Subcutaneous abdominal adipose tissue (tissue), 5 donors: ENCODE data around the gene CAP1.
"Not testable (repeated sequence)": the region's sequence is repeated elsewhere in the genome, so short reads cannot be mapped to it uniquely, and the experiment has no call there.

ENCODE experiments used
- H3K27ac ChIP-seq: one replicate; pipeline ENCODE4 v1.7.0; 2013; ENCODE audit warnings: low read depth, mild to moderate bottlenecking, inconsistent platforms, low read length, moderate library complexity
- H3K27me3 ChIP-seq, 5 donors: one replicate each; pipeline ENCODE4 v1.7.0; 2013; ENCODE audit warnings: low read length in 5 of 5, inconsistent platforms in 1 of 5; ENCODE audit not compliant: control insufficient read depth in 5 of 5, insufficient read depth in 4 of 5
- H3K36me3 ChIP-seq, 5 donors: one replicate each; pipeline ENCODE4 v1.7.0; 2013; ENCODE audit warnings: low read length in 5 of 5; ENCODE audit not compliant: control insufficient read depth in 5 of 5, insufficient read depth in 5 of 5
- H3K4me1 ChIP-seq, 5 donors: one replicate each; pipeline ENCODE4 v1.7.0; 2013; ENCODE audit warnings: low read length in 5 of 5, mild to moderate bottlenecking in 3 of 5, moderate library complexity in 1 of 5; ENCODE audit not compliant: control insufficient read depth in 5 of 5, insufficient read depth in 5 of 5
- H3K4me3 ChIP-seq, 5 donors: one replicate each; pipeline ENCODE4 v1.7.0; 2013; ENCODE audit warnings: low read length in 5 of 5, low read depth in 1 of 5
- H3K9ac ChIP-seq, 5 donors: one replicate each; pipeline ENCODE4 v1.7.0; 2013; ENCODE audit warnings: low read length in 5 of 5, mild to moderate bottlenecking in 4 of 5, moderate library complexity in 3 of 5
- H3K9me3 ChIP-seq, 5 donors: one replicate each; pipeline ENCODE4 v1.7.0; 2013; ENCODE audit warnings: low read length in 5 of 5; ENCODE audit not compliant: control insufficient read depth in 5 of 5
- donor health status: healthy.
- donor health status: healthy.
- donor health status: healthy.
- donor health status: healthy.
- donor health status: healthy.

Gene CAP1

DNA sequence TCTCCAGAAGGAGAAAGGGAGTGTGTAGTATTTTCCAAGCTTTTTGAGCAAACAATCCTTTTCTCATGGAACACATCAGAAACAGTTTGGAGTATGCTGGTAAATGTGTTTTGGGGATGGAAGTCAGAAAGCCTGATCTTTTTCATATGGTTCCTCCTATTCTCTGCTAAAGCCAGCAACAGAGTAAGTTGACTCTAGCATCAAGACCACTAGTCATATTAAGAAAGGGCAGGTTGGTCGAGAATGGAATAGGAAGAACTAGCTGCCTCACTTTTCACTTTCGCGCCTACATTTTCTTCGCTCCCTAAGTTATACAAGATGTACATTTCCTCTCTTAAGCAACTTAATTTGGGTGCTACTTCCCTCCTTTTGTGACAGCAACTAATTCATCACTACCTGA is 32.5 kb downstream of the CAP1 start:
- Histone ChIP-seq H3K4me3 (no peak overlapping the region), H3K27me3 (no peaks in the 10 kb centered on the region), H3K9ac (no peak overlapping the region), H3K4me1 (peaks cover 0 to 15% (median 13%) of the 10 kb centered on the region in 5 donors), H3K9me3 (no peaks in the 10 kb centered on the region), H3K27ac (no peak overlapping the region), H3K36me3 (peaks cover 47 to 72% (median 59%) of the 10 kb centered on the region in 5 donors)

DNA sequence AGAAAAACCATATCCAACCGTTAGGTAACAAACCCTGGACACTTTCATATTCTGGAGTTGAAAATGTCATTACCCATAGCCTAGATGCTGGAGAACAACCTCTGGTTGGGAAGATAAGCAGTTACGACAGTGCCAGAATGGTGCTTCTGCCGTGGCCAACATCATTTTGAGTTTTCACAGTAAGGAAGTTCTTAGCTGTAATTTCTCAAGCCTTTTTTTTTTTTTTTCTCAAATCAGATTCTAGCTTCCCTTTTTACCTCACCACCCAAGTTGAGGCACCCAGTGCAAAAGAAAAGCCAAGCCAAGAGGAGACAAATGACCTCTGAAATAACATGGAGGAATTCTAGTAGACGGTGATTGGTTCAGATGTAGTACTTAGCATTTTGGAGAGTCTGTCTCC is 34.7 kb downstream of the CAP1 start:
- Histone ChIP-seq H3K4me1 (peaks cover 0 to 18% (median 13%) of the 10 kb centered on the region in 5 donors), H3K27me3 (no peaks in the 10 kb centered on the region), H3K27ac (no peak overlapping the region), H3K9ac (no peak overlapping the region), H3K9me3 (no peaks in the 10 kb centered on the region), H3K36me3 (peaks cover 38 to 59% (median 47%) of the 10 kb centered on the region in 5 donors), H3K4me3 (no peak overlapping the region)

- Histone ChIP-seq H3K27me3 (no peaks in the 10 kb centered on the region), H3K27ac (peak overlapping the region; percentile 85), H3K4me1 (peaks cover 1 to 23% (median 13%) of the 10 kb centered on the region in 5 donors), H3K9me3 (no peaks in the 10 kb centered on the region), H3K36me3 (peaks cover 23 to 44% (median 31%) of the 10 kb centered on the region in 5 donors), H3K9ac (peak overlapping the region in 2 of 5 donors; percentile 13 to 43), H3K4me3 (no peak overlapping the region)
These were observed 36.4 kb downstream of the CAP1 start for GRCh38 chr1:40076895-40077312.

DNA sequence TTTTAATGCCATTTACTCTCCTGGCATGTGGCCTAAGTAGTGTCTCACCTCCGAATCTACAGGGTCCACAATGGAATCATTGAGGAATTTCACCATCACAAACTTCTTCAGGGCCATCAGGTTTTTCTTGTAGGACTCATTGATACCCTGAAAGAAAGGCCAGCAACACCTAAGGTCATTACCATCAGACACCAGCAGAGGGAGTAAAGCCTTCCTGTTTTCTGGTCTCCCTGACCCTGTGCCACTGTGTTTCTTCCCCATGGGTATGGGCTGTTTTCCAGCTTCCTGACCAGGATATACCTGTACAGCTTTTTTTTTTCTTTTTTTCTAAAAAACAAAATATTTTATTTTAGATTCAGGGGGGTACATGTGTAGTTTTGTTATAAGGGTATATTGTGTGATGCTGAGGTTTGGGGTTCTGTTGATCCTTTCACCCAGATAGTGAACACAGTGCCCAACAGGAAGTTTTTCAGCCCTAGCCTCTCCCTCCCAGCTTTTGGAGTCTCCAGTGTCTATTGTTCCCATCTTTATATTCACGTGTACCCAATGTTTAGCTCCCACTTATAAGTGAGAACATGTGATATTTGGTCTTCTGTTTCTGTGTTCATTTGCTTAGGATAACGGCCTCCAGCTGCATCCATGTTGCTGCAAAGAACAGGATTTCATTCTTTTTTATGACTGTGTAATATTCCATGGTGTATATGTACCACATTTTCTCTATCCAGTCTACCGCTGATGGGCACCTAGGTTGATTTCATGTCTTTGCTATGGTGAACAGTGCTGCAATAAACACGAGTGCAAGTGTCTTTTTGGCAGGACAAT is 38.2 kb downstream of the CAP1 start:
- peaks cover 1 to 23% (median 13%) of the 10 kb centered on the region in 5 donors for H3K4me1 ChIP-seq
- H3K36me3 ChIP-seq = peaks cover 4 to 28% (median 16%) of the 10 kb centered on the region in 5 donors
- no peak overlapping the region for H3K9ac ChIP-seq
- no peaks in the 10 kb centered on the region for H3K27me3 ChIP-seq
- no peak overlapping the region for H3K4me3 ChIP-seq
- H3K27ac ChIP-seq = no peak overlapping the region
- no peaks in the 10 kb centered on the region for H3K9me3 ChIP-seq

GRCh38 chr1:40079774-40080400 is 39.4 kb downstream of the CAP1 start:
- Histone ChIP-seq H3K9ac (peak overlapping the region in 1 of 5 donors; percentile 10), H3K36me3 (peaks cover 2 to 28% (median 10%) of the 10 kb centered on the region in 5 donors), H3K27ac (no peak overlapping the region), H3K4me1 (peaks cover 1 to 25% (median 15%) of the 10 kb centered on the region in 5 donors), H3K4me3 (no peak overlapping the region), H3K9me3 (no peaks in the 10 kb centered on the region), H3K27me3 (no peaks in the 10 kb centered on the region)

DNA sequence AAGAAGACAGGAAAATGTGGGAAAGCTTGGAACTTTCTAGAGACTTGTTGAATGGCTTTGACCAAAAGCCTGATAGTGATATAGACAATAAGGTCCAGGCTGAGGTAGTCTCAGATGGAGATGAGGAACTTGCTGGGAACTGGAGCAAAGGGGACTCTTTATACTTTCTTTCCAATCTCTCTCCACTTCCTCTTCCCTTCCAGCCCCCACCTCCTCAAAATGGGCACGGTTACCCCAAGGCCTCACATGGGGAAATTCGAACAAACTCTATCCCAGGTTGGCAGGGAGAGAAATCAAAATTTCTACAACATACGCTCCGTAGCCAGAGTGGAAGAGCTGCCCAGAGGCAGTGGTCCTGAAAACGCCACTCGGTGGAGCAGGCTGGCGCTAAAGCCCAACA is 41.3 kb downstream of the CAP1 start:
- Histone ChIP-seq H3K36me3 (peaks cover 3 to 34% (median 17%) of the 10 kb centered on the region in 5 donors), H3K4me1 (peaks cover 1 to 19% (median 11%) of the 10 kb centered on the region in 5 donors), H3K27ac (no peak overlapping the region), H3K9me3 (no peaks in the 10 kb centered on the region), H3K27me3 (no peaks in the 10 kb centered on the region), H3K9ac (no peak overlapping the region), H3K4me3 (peak overlapping the region in 1 of 5 donors; percentile 22)

DNA sequence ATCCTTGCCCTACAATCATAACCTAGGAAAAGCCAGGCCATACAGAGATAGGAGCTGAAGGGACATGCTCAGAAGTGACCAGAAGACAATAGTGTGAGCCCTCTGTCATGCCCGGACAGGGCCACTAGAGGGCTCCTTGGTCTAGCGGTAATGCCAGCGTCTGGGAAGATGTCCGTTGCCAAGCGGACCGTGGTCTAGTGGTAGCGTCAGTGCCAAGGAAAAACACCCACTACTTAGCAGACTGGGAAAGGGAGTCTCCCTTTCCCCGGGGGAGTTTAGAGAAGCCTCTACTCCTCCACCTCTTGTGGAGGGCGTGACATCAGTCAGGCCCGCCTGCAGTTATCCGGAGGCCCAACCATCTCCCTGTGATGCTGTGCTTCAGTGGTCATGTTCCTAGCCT is 44.2 kb downstream of the CAP1 start:
- peaks cover 11 to 49% (median 30%) of the 10 kb centered on the region in 5 donors for H3K36me3 ChIP-seq
- not testable (repeated sequence) for H3K27ac ChIP-seq
- H3K4me3 ChIP-seq = peak overlapping the region in 1 of 5 donors; percentile 29

DNA sequence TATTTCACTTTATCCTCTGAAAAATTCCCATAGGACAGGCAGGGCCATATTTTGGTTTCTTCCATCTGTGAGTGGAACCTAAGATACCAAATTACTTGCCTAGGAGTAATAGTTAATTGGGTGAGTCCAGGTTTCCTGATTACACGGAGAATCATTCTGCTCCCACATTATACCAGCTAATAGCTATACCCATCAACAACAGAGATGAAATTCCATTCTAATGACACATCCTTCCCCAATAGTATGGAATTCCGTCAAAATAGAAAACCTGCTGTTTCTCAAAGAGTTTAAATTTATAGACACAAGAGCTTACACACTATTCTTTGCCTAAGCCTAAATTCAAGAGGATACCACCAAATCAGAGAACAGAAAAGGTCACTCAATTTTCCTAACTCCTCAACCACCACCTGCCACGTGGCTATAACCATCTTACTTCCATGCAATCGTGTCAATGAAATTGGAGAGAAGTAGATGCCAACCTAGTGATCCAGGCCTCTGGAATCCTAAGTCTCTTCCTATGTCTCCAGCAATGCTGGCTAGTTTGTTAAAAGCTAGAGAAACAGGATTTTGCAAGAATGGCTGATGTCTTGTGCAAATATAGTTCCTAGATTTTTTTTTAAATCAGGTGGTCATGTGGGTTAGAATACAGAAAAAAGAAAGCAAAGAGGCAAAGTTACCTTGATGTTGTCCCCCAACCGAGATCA is 50.3 kb downstream of the CAP1 start:
- Histone ChIP-seq H3K27me3 (no peaks in the 10 kb centered on the region), H3K4me3 (no peak overlapping the region), H3K36me3 (peaks cover 25 to 57% (median 46%) of the 10 kb centered on the region in 5 donors), H3K4me1 (peaks cover 0 to 12% (median 0%) of the 10 kb centered on the region in 5 donors), H3K9me3 (no peaks in the 10 kb centered on the region), H3K27ac (no peak overlapping the region), H3K9ac (peak overlapping the region in 1 of 5 donors; percentile 2)

More for the DNA sequence above, 44.2 kb downstream of the CAP1 start:
- not testable (repeated sequence) for H3K27me3 ChIP-seq, H3K9ac ChIP-seq, H3K9me3 ChIP-seq
- H3K4me1 ChIP-seq = peaks cover 0 to 11% (median 4%) of the 10 kb centered on the region in 5 donors

GRCh38 chr1:40092241-40092640 is 51.7 kb downstream of the CAP1 start:
- Histone ChIP-seq H3K27ac (no peak overlapping the region), H3K36me3 (peaks cover 25 to 43% (median 36%) of the 10 kb centered on the region in 5 donors), H3K27me3 (no peaks in the 10 kb centered on the region), H3K4me1 (peaks cover 0 to 21% (median 10%) of the 10 kb centered on the region in 5 donors), H3K4me3 (no peak overlapping the region), H3K9ac (no peak overlapping the region), H3K9me3 (no peaks in the 10 kb centered on the region)
